Upper lobe of left lung (tissue), 4 donors: Measurements from ENCODE around the gene TMCO4.

Experiments
- CTCF ChIP-seq, 6 experiments: fragments of 450-650 bp in 4 of 6; fragments of 200-600 bp in 2 of 6; sonication (generic) in 2 of 6; IDR thresholded peaks; one replicate each; pipeline ENCODE4 v1.5.1; 2016 to 2019; ENCODE audit warnings: antibody characterized with exemption in 6 of 6
- POLR2A ChIP-seq, 4 donors: fragments of 450-650 bp; IDR thresholded peaks; one replicate each; pipeline ENCODE4 v1.5.1; 2016 to 2017; ENCODE audit warnings: antibody characterized with exemption in 4 of 4, mild to moderate bottlenecking in 2 of 4

GRCh38 chr1:19734472-19734999 lies 65.2 kb downstream of the TMCO4 start:
- TF ChIP-seq CTCF (IDR thresholded peaks at IDR 0.05) (no peak), POLR2A (IDR thresholded peaks at IDR 0.05) (no peak)
